GM23248 (cell line): ENCODE data around the gene SLC35F3.
"Not testable (repeated sequence)": the region's sequence is repeated elsewhere in the genome, so short reads cannot be mapped to it uniquely, and the experiment has no call there.

Experiments
- EZH2 ChIP-seq: fragments of 200-600 bp; sonication (generic); IDR thresholded peaks from 2 replicates; pipeline ENCODE4 v1.6.1; 2018; ENCODE audit warnings: antibody characterized with exemption, mild to moderate bottlenecking; ENCODE audit not compliant: insufficient read depth, poor library complexity, severe bottlenecking
- EZH2phosphoT487 ChIP-seq: fragments of 200-600 bp; sonication (generic); IDR thresholded peaks from 2 replicates; pipeline ENCODE4 v1.6.1; 2018; ENCODE audit warnings: antibody characterized with exemption, moderate library complexity, mild to moderate bottlenecking, low read depth; ENCODE audit not compliant: insufficient read depth

DNA sequence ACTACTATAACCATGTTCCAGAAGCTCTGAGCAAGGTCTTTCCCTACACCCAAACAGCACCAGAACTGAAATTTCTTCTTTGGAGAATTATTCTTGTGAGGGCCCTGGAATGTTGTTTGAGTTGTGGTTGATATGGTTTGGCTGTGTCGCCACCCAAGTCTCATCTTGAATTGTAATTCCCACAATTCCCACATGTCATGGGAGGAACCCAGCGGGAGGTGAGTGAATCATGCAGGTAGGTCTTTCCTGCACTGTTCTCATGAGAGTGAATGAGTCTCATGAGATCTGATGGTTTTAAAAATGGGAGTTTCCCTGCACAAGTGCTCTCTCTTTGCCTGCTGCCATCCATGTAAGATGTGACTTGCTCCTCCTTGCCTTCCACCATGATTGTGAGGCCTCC lies 272.4 kb downstream of the SLC35F3 start:
- TF ChIP-seq EZH2, EZH2phosphoT487: not testable (repeated sequence)
